ENCODE measurements around the gene PLAGL1. TPM values are rescaled to one million over a fixed set of nuclear protein-coding genes. Genes with fewer than 3 reads are reported as not detected.
"Not testable (repeated sequence)": the region's sequence is repeated elsewhere in the genome, so short reads cannot be mapped to it uniquely, and the experiment has no call there.

Gene PLAGL1
- total RNA-seq, 1 donor from 2014 or later: 44.7 TPM

DNA sequence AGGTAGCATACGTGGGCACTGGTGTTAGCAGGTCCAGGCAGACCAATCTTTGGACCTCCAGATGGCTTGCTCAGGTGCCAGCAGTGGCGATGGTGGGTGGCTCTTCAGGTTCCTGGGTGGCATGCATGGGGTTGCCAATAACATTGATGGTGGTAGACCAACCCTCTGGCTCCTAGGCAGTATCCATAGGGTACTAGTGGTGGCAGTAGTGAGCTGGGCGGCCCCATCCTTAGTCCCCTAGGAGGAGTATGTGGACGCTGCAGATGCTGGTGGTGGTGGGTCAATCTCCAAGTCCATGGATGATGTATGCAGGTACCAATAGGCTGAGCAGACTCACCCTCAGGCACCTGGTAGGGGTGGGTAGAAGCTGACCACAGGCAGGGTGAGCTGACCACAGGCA lies 73.2 kb downstream of the PLAGL1 start:
- no peak overlapping the region for H3K4me3 ChIP-seq
- DNase-seq: no peak
- ATAC-seq: peak in 1 of 2 donors; percentile 27
- H3K27me3 ChIP-seq (ENCODE audit: low read depth): no peaks in the 10 kb centered on the region
- no peaks in the 10 kb centered on the region for H3K36me3 ChIP-seq
- no peaks in the 10 kb centered on the region for H3K4me1 ChIP-seq
- H3K9me3 ChIP-seq: no peaks in the 10 kb centered on the region
- TF ChIP-seq CTCF (IDR thresholded peaks at IDR 0.05): no peak
- intact Hi-C loops (cut with DNase I): no loop called here
- no peak overlapping the region for H3K27ac ChIP-seq

DNA sequence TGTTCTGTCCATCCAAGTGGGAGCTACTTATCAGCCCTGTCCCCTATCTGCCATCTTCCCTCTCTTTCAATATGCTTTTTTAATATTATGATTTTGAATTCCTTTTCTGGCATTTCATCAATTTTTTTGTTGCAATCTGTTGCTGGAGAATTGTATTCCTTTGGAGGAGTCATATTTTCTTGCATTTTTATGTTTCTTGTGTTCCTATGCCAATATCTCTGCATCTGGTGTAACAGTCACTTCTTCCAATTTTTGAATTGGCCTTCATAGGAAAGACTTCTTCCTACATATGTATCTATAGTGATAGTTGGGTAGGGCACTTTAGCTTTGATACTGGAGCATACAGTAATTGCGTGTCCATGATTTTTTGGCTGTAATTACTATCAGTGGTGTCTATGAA lies 73.7 kb downstream of the PLAGL1 start:
- Histone ChIP-seq H3K4me3 (no peak overlapping the region), H3K27ac (no peak overlapping the region), H3K27me3 (ENCODE audit: low read depth) (no peaks in the 10 kb centered on the region), H3K9me3 (no peaks in the 10 kb centered on the region), H3K4me1 (no peaks in the 10 kb centered on the region), H3K36me3 (no peaks in the 10 kb centered on the region)
- DNase-seq (no peak), ATAC-seq (no peak)
- TF ChIP-seq CTCF (IDR thresholded peaks at IDR 0.05): no peak
- intact Hi-C loops (cut with DNase I): no loop called here

- TF ChIP-seq CTCF (IDR thresholded peaks at IDR 0.05): no peak
- intact Hi-C loops (cut with DNase I): no loop called here
- H3K4me3 ChIP-seq: no peak overlapping the region
These were observed 78.1 kb downstream of the PLAGL1 start for GRCh38 chr6:143929975-143930374.

DNA sequence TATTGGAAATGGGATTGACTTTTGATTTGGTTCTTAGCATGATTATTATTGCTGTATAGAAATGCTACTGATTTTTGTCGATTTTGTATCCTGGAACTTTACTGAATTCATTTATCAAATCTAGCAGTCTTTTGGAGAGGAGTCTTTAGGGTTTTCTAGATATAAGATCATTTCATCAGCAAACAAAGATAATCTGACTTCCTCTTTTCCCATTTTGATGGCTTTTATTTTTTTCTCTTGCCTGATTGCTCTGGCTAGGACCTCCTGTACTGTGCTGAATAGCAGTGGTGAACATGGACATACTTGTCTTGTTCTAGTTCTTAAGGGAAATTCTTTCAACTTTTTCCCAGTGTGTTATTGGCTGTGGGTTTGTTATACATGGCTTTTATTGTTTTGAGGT lies 79.2 kb downstream of the PLAGL1 start:
- Histone ChIP-seq H3K27ac (no peak overlapping the region), H3K9me3 (no peaks in the 10 kb centered on the region), H3K27me3 (ENCODE audit: low read depth) (no peaks in the 10 kb centered on the region), H3K4me3 (no peak overlapping the region), H3K36me3 (no peaks in the 10 kb centered on the region), H3K4me1 (no peaks in the 10 kb centered on the region)
- ATAC-seq (no peak), DNase-seq (no peak)
- no peak for TF ChIP-seq CTCF (IDR thresholded peaks at IDR 0.05)
- intact Hi-C loops (cut with DNase I): no loop called here

More at GRCh38 chr6:143929975-143930374, 78.1 kb downstream of the PLAGL1 start:
- no peaks in the 10 kb centered on the region for H3K27me3 ChIP-seq (ENCODE audit: low read depth)
- no peak overlapping the region for H3K27ac ChIP-seq
- ATAC-seq (no peak), DNase-seq (no peak)
- no peaks in the 10 kb centered on the region for H3K9me3 ChIP-seq
- no peaks in the 10 kb centered on the region for H3K4me1 ChIP-seq
- H3K36me3 ChIP-seq: no peaks in the 10 kb centered on the region

DNA sequence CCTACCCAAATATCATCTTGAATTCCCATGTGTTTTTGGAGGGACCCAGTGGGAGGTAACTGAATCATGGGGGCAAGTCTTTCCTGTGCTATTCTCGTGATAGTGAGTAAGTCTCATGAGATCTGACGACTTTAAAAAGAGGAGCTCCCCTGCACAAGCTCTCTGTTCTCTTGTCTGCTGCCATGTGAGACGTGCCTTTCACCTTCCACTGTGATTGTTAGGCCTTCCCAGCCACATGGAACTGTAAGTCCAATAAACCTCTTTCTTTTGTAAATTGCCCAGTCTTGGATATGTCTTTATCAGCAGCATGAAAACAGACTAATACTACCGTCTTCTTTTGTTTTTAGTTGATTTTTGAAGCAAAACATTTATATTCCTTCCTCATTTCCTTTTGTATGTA lies 91.0 kb downstream of the PLAGL1 start:
- ATAC-seq; H3K4me3 ChIP-seq; H3K9me3 ChIP-seq; H3K27me3 ChIP-seq (ENCODE audit: low read depth); H3K4me1 ChIP-seq; intact Hi-C loops (cut with DNase I); DNase-seq; H3K36me3 ChIP-seq; H3K27ac ChIP-seq: not testable (repeated sequence)

DNA sequence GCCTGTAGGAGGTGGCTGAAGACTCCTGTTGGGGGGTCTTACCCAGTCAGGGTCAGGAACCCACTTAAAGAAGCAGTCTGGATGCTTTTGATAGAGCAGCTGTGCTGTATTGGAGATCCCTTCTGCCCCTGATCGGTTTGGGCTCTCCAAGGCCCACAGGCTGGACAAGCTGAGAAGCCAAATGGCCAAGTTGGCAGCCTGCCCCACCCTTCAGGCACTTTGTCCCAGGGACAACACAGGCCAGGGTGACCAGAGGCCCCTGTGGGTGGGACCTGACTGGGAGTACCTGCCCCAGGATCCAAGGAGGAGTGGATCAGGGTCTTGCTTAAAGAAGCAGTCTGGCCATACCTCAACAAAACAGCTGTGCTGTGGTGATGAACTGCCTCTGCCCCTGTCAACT lies 95.4 kb downstream of the PLAGL1 start:
- Histone ChIP-seq H3K27ac (no peak overlapping the region), H3K27me3 (ENCODE audit: low read depth) (no peaks in the 10 kb centered on the region), H3K36me3 (no peaks in the 10 kb centered on the region), H3K4me3 (no peak overlapping the region), H3K9me3 (peaks cover 6% of the 10 kb centered on the region), H3K4me1 (no peaks in the 10 kb centered on the region)
- DNase-seq: no peak
- ATAC-seq: no peak
- TF ChIP-seq CTCF (IDR thresholded peaks at IDR 0.05): no peak
- intact Hi-C loops (cut with DNase I): no loop called here

Measured in lower lobe of right lung (tissue), 2 donors.